HepG2 (cell line): ENCODE measurements around the gene TBX6. TPM values are rescaled to one million over a fixed set of nuclear protein-coding genes. Genes with fewer than 3 reads are reported as not detected.

ENCODE experiments used
- ATF7-NPFF ChIP-seq: sonication (generic); formaldehyde crosslinking; IDR thresholded peaks from 2 replicates; pipeline ENCODE4 v1.8.1; 2023; ENCODE audit warnings: mild to moderate bottlenecking, low read depth, missing genetic modification reagents, moderate library complexity
- CBX2 ChIP-seq, 2 experiments: fragments of 200-600 bp in 1 of 2; sonication (generic); formaldehyde crosslinking in 1 of 2; IDR thresholded peaks; 2 replicates each; pipeline versions ENCODE4 v1.7.0 to v1.8.1; 2018 to 2022; ENCODE audit warnings: low read depth in 2 of 2, low read length in 1 of 2, mild to moderate bottlenecking in 1 of 2, missing genetic modification reagents in 1 of 2
- CCAR2 ChIP-seq: fragments of 200-400 bp; formaldehyde crosslinking; optimal IDR thresholded peaks from 2 replicates; pipeline ENCODE3; 2018; ENCODE audit warnings: low read depth, mild to moderate bottlenecking, low read length, moderate library complexity
- CSRNP2 ChIP-seq: sonication (generic); formaldehyde crosslinking; conservative IDR thresholded peaks from 2 replicates; pipeline ENCODE4 v1.8.0; 2022; ENCODE audit warnings: low read depth, missing genetic modification reagents
- HOXD1 ChIP-seq: sonication (generic); formaldehyde crosslinking; IDR thresholded peaks from 2 replicates; pipeline ENCODE4 v1.5.0; 2020; ENCODE audit warnings: missing genetic modification reagents
- NR2C2 ChIP-seq: sonication (generic); formaldehyde crosslinking; IDR thresholded peaks from 2 replicates; pipeline ENCODE4 v1.4.0; 2020; ENCODE audit warnings: missing genetic modification reagents, mild to moderate bottlenecking, moderate library complexity, borderline replicate concordance
- PHB2 ChIP-seq: fragments of 450-650 bp; IDR thresholded peaks from 2 replicates; pipeline ENCODE4 v1.6.1; 2018; ENCODE audit not compliant: partially characterized antibody
- SNRNP70 ChIP-seq: fragments of 200-400 bp; formaldehyde crosslinking; IDR thresholded peaks from 2 replicates; pipeline ENCODE4 v1.6.1; 2017; ENCODE audit warnings: mild to moderate bottlenecking, low read depth, low read length, moderate library complexity
- SOX6 ChIP-seq, 2 experiments: fragments of 450-650 bp in 1 of 2; sonication (generic) in 1 of 2; formaldehyde crosslinking in 1 of 2; IDR thresholded peaks; 2 replicates each; pipeline versions ENCODE4 v1.4.0 to v1.6.1; 2017 to 2020; ENCODE audit warnings: antibody characterized with exemption in 1 of 2, mild to moderate bottlenecking in 1 of 2, missing genetic modification reagents in 1 of 2
- TCF7L2 ChIP-seq: IDR thresholded peaks from 2 replicates; pipeline ENCODE4 v1.6.1; 2011; ENCODE audit warnings: mild to moderate bottlenecking, low read depth, low read length, moderate library complexity
- YEATS4 ChIP-seq: sonication (generic); formaldehyde crosslinking; IDR thresholded peaks from 2 replicates; pipeline ENCODE4 v1.4.0; 2020; ENCODE audit warnings: missing genetic modification reagents, borderline replicate concordance
- ZMYM3 ChIP-seq: sonication (generic); formaldehyde crosslinking; IDR thresholded peaks from 2 replicates; pipeline ENCODE4 v1.5.1; 2020; ENCODE audit warnings: mild to moderate bottlenecking, missing genetic modification reagents
- ZNF501 ChIP-seq: sonication (generic); formaldehyde crosslinking; IDR thresholded peaks from 2 replicates; pipeline ENCODE4 v1.5.1; 2020; ENCODE audit warnings: mild to moderate bottlenecking, moderate library complexity, missing genetic modification reagents
- ZNF605 ChIP-seq: sonication (generic); formaldehyde crosslinking; IDR thresholded peaks from 2 replicates; pipeline ENCODE4 v1.8.0; 2022; ENCODE audit warnings: mild to moderate bottlenecking, missing genetic modification reagents
- ZNF749 ChIP-seq: sonication (generic); formaldehyde crosslinking; IDR thresholded peaks from 2 replicates; pipeline ENCODE4 v1.8.0; 2022; ENCODE audit warnings: mild to moderate bottlenecking, missing genetic modification reagents, moderate library complexity, borderline replicate concordance
- ZNF839 ChIP-seq: sonication (generic); formaldehyde crosslinking; IDR thresholded peaks from 2 replicates; pipeline ENCODE4 v1.4.0; 2020; ENCODE audit warnings: missing genetic modification reagents, mild to moderate bottlenecking, borderline replicate concordance
- polyA plus RNA-seq, 8 experiments: library from polyadenylated mRNA; depleted of rRNA in 3 of 8; stranded (reverse) in 7 of 8; unstranded in 1 of 8; fragments of >200 nt; fragmentation: Illumina TruSeq in 4 of 8; extraction: Trizol in 4 of 8; gene quantifications; 2 replicates each; pipeline versions ENCODE4 v1.2.1 to v1.2.3, GENCODE V29; 2011 to 2016; ENCODE audit warnings: low read depth in 4 of 8, missing spikeins in 1 of 8, mixed read lengths in 1 of 8; ENCODE audit not compliant: insufficient read depth in 1 of 8
- total RNA-seq, 5 experiments: library from RNA; depleted of rRNA; stranded (reverse); fragments of >200 nt; fragmentation: Illumina TruSeq; extraction: Trizol; gene quantifications; 2 replicates each; pipeline ENCODE4 v1.2.3, GENCODE V29; 2016; ENCODE audit warnings: low read depth in 1 of 5
- TF ChIP-seq, protein P1 (sequence below): sonication (generic); formaldehyde crosslinking; IDR thresholded peaks from 2 replicates; pipeline ENCODE4 v1.4.0; 2020; ENCODE audit warnings: mild to moderate bottlenecking, missing genetic modification reagents, borderline replicate concordance
- TF ChIP-seq, protein P2 (sequence below): sonication (generic); formaldehyde crosslinking; IDR thresholded peaks from 2 replicates; pipeline ENCODE4 v1.4.0; 2020; ENCODE audit warnings: missing genetic modification reagents

The TBX6 gene
- total and polyA plus RNA-seq, 2 of the 13 experiments (the other 11 are each of a cell fraction or from before 2014, with no cell fraction given) = 0.24 to 0.42 TPM

GRCh38 chr16:30139583-30140481, 48.1 kb upstream of the TBX6 start (continued):
- TF ChIP-seq, protein P1, sequence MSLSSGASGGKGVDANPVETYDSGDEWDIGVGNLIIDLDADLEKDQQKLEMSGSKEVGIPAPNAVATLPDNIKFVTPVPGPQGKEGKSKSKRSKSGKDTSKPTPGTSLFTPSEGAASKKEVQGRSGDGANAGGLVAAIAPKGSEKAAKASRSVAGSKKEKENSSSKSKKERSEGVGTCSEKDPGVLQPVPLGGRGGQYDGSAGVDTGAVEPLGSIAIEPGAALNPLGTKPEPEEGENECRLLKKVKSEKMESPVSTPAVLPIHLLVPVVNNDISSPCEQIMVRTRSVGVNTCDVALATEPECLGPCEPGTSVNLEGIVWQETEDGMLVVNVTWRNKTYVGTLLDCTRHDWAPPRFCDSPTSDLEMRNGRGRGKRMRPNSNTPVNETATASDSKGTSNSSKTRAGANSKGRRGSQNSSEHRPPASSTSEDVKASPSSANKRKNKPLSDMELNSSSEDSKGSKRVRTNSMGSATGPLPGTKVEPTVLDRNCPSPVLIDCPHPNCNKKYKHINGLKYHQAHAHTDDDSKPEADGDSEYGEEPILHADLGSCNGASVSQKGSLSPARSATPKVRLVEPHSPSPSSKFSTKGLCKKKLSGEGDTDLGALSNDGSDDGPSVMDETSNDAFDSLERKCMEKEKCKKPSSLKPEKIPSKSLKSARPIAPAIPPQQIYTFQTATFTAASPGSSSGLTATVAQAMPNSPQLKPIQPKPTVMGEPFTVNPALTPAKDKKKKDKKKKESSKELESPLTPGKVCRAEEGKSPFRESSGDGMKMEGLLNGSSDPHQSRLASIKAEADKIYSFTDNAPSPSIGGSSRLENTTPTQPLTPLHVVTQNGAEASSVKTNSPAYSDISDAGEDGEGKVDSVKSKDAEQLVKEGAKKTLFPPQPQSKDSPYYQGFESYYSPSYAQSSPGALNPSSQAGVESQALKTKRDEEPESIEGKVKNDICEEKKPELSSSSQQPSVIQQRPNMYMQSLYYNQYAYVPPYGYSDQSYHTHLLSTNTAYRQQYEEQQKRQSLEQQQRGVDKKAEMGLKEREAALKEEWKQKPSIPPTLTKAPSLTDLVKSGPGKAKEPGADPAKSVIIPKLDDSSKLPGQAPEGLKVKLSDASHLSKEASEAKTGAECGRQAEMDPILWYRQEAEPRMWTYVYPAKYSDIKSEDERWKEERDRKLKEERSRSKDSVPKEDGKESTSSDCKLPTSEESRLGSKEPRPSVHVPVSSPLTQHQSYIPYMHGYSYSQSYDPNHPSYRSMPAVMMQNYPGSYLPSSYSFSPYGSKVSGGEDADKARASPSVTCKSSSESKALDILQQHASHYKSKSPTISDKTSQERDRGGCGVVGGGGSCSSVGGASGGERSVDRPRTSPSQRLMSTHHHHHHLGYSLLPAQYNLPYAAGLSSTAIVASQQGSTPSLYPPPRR (CRISPR knock-in tag) = peak; percentile 87
- peak; percentile 70 for TF ChIP-seq NR2C2 (CRISPR knock-in tag)
- TF ChIP-seq ZNF605 = peak; percentile 72
- peak; percentile 45; the same call in 1 of the 2 replicates for TF ChIP-seq HOXD1 (CRISPR knock-in tag)
- TF ChIP-seq ATF7-NPFF (CRISPR knock-in tag) = no peak
- TF ChIP-seq CSRNP2 (CRISPR knock-in tag) = no peak
- TF ChIP-seq, protein P2, sequence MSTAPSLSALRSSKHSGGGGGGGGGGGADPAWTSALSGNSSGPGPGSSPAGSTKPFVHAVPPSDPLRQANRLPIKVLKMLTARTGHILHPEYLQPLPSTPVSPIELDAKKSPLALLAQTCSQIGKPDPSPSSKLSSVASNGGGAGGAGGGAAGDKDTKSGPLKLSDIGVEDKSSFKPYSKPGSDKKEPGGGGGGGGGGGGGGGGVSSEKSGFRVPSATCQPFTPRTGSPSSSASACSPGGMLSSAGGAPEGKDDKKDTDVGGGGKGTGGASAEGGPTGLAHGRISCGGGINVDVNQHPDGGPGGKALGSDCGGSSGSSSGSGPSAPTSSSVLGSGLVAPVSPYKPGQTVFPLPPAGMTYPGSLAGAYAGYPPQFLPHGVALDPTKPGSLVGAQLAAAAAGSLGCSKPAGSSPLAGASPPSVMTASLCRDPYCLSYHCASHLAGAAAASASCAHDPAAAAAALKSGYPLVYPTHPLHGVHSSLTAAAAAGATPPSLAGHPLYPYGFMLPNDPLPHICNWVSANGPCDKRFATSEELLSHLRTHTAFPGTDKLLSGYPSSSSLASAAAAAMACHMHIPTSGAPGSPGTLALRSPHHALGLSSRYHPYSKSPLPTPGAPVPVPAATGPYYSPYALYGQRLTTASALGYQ (CRISPR knock-in tag) = peak; percentile 84
- TF ChIP-seq ZNF839 (CRISPR knock-in tag) = no peak
- no peak; the same call in 1 of the 2 replicates for TF ChIP-seq ZNF501
- peak; percentile 43; the same call in 1 of the 2 replicates for TF ChIP-seq ZNF749 (CRISPR knock-in tag)
- no peak for TF ChIP-seq CCAR2
- peak; percentile 55; the same call in 1 of the 2 replicates for TF ChIP-seq YEATS4 (CRISPR knock-in tag)
- TF ChIP-seq ZMYM3 (CRISPR knock-in tag) = no peak; the same call in 1 of the 2 replicates
- no peak for TF ChIP-seq SNRNP70
- no peak for TF ChIP-seq TCF7L2
- no peak for TF ChIP-seq CBX2 (IDR thresholded peaks at IDR 0.05; ENCODE audit: low read depth, low read length)
- TF ChIP-seq CBX2 (CRISPR knock-in tag; IDR thresholded peaks at IDR 0.05; ENCODE audit: low read depth) = 0 out of 2 replicates have a peak, but pooled peaks have one; percentile 64
- no peak for TF ChIP-seq PHB2
- TF ChIP-seq SOX6 (IDR thresholded peaks at IDR 0.05) = no peak
- TF ChIP-seq SOX6 (CRISPR knock-in tag; IDR thresholded peaks at IDR 0.05) = peak; percentile 93
